PC-3 (cell line): ENCODE measurements around the gene BHLHE23.

Experiments used
- CTCF ChIP-seq: fragments of 300-600 bp; sonication (generic); conservative IDR thresholded peaks from 2 replicates; pipeline ENCODE4 v1.5.1; 2017; ENCODE audit warnings: antibody characterized with exemption, low read depth, mild to moderate bottlenecking, low read length
- EZH2 ChIP-seq: fragments of 300-600 bp; sonication (generic); IDR thresholded peaks from one replicate; pipeline ENCODE4 v1.6.1; 2017; ENCODE audit warnings: antibody characterized with exemption, mild to moderate bottlenecking, low read length; ENCODE audit not compliant: unreplicated experiment

- TF ChIP-seq CTCF (no peak), EZH2 (no peak)
Observed at GRCh38 chr20:63035603-63036185, 28.9 kb upstream of the BHLHE23 start.
